ENCODE measurements around the gene PTPRH.

DNA sequence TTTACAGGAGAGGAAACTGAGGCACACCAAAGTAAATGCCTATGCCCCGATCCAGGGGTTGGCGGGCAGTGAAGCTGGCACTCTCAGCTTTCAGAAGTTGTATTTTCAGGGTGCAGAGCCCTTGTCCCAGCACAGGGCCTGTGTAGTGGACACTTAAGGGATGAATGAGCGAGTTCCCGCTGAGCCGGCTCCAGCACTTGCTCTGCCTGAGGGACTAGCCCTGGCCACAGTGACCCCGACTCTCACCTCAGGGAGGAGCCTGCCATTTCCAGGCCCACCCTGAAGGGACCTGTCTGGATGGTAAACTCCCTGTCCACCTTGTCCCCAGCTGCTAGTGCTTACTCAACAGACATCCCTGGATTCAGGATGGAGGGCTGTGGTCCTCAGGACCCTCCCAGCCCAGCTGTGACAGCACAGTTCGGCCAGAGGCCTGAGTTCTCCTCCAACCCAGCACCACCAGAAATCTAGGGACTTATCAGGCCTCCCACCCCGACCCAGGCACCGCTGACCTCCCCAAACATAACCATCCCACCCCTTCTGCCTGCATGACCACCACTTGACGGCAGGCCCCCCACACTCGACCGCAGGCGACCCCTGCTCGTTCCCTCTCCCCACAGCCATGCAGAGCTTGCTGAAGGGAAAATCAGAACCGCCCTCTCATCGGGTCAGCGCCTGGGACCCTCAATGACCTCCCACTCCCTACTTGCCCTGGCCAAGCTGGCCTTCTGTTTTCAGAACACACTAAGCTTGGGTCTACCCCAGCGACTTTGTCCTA lies 41.1 kb upstream of the PTPRH start:
- TF ChIP-seq, protein P1, sequence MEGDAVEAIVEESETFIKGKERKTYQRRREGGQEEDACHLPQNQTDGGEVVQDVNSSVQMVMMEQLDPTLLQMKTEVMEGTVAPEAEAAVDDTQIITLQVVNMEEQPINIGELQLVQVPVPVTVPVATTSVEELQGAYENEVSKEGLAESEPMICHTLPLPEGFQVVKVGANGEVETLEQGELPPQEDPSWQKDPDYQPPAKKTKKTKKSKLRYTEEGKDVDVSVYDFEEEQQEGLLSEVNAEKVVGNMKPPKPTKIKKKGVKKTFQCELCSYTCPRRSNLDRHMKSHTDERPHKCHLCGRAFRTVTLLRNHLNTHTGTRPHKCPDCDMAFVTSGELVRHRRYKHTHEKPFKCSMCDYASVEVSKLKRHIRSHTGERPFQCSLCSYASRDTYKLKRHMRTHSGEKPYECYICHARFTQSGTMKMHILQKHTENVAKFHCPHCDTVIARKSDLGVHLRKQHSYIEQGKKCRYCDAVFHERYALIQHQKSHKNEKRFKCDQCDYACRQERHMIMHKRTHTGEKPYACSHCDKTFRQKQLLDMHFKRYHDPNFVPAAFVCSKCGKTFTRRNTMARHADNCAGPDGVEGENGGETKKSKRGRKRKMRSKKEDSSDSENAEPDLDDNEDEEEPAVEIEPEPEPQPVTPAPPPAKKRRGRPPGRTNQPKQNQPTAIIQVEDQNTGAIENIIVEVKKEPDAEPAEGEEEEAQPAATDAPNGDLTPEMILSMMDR (optimal IDR thresholded peaks at IDR 0.05 in 1 of 3, IDR thresholded peaks at IDR 0.05 in 1 of 3, conservative IDR thresholded peaks at IDR 0.05 in 1 of 3; ENCODE audit: extremely low read depth in 1 of 3, insufficient read depth in 2 of 3, low read length in 3 of 3), result no peak
- no peak for TF ChIP-seq EZH2 (IDR thresholded peaks at IDR 0.05; ENCODE audit: low read length)
